Endodermal cell (in vitro differentiated cells): Measurements from ENCODE around the gene STX1B. TPM values are rescaled to one million over a fixed set of nuclear protein-coding genes. Genes with fewer than 3 reads are reported as not detected.
A peak's percentile ranks its signal among the peaks of the same experiment; 100 is the strongest.

Experiments used
- DNase-seq: peaks from one replicate; pipeline ENCODE4 v3.0.0-alpha.2; 2017
- H3K27ac ChIP-seq: 2 replicates; pipeline ENCODE4 v1.5.1; 2013; ENCODE audit warnings: mild to moderate bottlenecking, low read depth, low read length, moderate library complexity
- H3K27me3 ChIP-seq: 2 replicates; pipeline ENCODE4 v1.6.1; 2013; ENCODE audit warnings: mild to moderate bottlenecking, low read length, moderate library complexity; ENCODE audit not compliant: insufficient read depth, control insufficient read depth, poor library complexity, severe bottlenecking
- H3K36me3 ChIP-seq: 2 replicates; pipeline ENCODE4 v1.7.0; 2013; ENCODE audit warnings: mild to moderate bottlenecking, low read length, moderate library complexity; ENCODE audit not compliant: control insufficient read depth, insufficient read depth
- H3K4me1 ChIP-seq: one replicate; pipeline ENCODE4 v1.7.0; 2013; ENCODE audit warnings: low read length; ENCODE audit not compliant: control insufficient read depth, insufficient read depth
- H3K4me3 ChIP-seq: 2 replicates; pipeline ENCODE4 v1.5.1; 2013; ENCODE audit warnings: mild to moderate bottlenecking, low read length, moderate library complexity
- H3K9ac ChIP-seq: 2 replicates; pipeline ENCODE4 v1.6.1; 2013; ENCODE audit warnings: mild to moderate bottlenecking, low read length, moderate library complexity; ENCODE audit not compliant: poor library complexity, severe bottlenecking; ENCODE audit errors: extremely low read depth
- H3K9me3 ChIP-seq: 2 replicates; pipeline ENCODE4 v1.6.1; 2013; ENCODE audit warnings: mild to moderate bottlenecking, low read length, moderate library complexity; ENCODE audit not compliant: control insufficient read depth
- H3K27ac Mint-ChIP-seq: 2 replicates; pipeline ENCODE4 v1.8.0; 2020; ENCODE audit warnings: mixed read lengths
- H3K27me3 Mint-ChIP-seq: 2 replicates; pipeline ENCODE4 v1.8.0; 2021; ENCODE audit warnings: mild to moderate bottlenecking, mixed read lengths; ENCODE audit not compliant: insufficient read depth
- H3K36me3 Mint-ChIP-seq: 2 replicates; pipeline ENCODE4 v1.8.0; 2020; ENCODE audit warnings: low read depth, mixed read lengths
- H3K4me1 Mint-ChIP-seq: 2 replicates; pipeline ENCODE4 v1.8.0; 2020; ENCODE audit warnings: mixed read lengths
- H3K4me3 Mint-ChIP-seq: 2 replicates; pipeline ENCODE4 v1.8.0; 2020; ENCODE audit warnings: mild to moderate bottlenecking, moderate library complexity, mixed read lengths
- H3K9me3 Mint-ChIP-seq: 2 replicates; pipeline ENCODE4 v1.8.0; 2020; ENCODE audit warnings: mild to moderate bottlenecking, mixed read lengths
- WGBS, 2 experiments: methylation state at CpG; one replicate each; pipeline versions ENCODE4 v1.1.5 to v1.1.7; 2013; ENCODE audit warnings: missing lambda C conversion rate in 2 of 2, mixed read lengths in 1 of 2; ENCODE audit not compliant: insufficient coverage in 1 of 2, insufficient read length in 1 of 2; 5-methylcytosine and 5-hydroxymethylcytosine counted together
- total RNA-seq, 2 donors: library from RNA; stranded (reverse); fragmentation: NEBNext Ultra II Directional in 1 of 2; extraction: Animal tissue kit (Norgen Biotek cat#: 25700) in 1 of 2; gene quantifications; 2 replicates in 1 of 2; 3 replicates in 1 of 2; pipeline ENCODE4 v1.2.1, GENCODE V29; 2021
- TF ChIP-seq, protein P1 (sequence below): fragments of 200-600 bp; sonication (generic); conservative IDR thresholded peaks from 2 replicates; pipeline ENCODE4 v1.5.0; 2021; ENCODE audit warnings: antibody characterized with exemption, mild to moderate bottlenecking

STX1B gene
- total RNA-seq, 2 donors from 2014 or later, result 3.2 to 7.0 TPM

DNA sequence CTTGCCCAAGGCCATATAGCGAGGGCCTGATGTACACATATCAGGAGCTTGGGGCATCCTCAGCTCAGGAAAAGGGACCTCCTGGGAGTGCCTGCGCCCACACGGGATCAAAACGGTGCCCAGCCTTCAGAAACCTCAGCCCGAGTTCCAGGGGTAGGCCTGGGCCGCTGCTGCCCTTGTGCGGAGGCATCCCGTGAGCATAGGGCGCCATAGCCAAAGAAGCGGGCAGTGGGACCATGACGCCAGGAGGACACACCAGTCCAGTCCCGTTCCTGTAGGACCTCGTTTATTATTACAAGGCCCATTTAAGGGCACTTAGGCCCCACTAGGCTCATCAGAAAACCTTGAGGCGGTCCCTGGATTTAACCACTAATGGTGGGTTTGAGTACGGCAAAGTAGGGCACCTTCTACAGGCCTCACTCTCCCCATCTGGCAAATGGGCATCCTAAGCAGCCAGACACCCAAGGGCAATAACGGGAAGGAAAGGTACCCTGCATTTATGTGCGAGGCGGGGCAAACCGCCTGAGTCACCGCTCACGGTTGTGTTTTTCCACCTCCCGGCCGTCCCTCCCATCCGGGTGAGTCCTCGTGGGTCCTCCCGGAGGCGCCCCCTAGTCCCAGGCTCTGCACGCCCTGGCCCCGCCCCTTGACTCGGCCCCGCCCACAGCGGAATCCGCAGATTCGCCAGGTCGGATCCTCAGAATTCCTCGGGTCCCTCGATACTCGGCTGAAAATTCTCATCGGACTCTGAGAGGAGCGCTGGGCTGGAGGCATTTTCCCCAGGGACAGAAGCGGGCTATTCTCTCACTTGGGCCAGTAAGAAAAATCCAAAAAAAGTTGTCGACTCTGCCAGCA lies 53.6 kb downstream of the STX1B start:
- H3K9me3 Mint-ChIP-seq, result no peaks in the 10 kb centered on the region
- Histone ChIP-seq H3K27me3 (no peaks in the 10 kb centered on the region), H3K9me3 (no peaks in the 10 kb centered on the region), H3K27ac (peak overlapping the region; percentile 98), H3K9ac (peak overlapping the region; percentile 85), H3K4me3 (peak overlapping the region; percentile 93), H3K4me1 (peaks cover 3% of the 10 kb centered on the region), H3K36me3 (peaks cover 31% of the 10 kb centered on the region)
- peaks cover 6% of the 10 kb centered on the region for H3K4me1 Mint-ChIP-seq
- H3K4me3 Mint-ChIP-seq, result peak overlapping the region; percentile 93
- no peaks in the 10 kb centered on the region for H3K27me3 Mint-ChIP-seq
- H3K36me3 Mint-ChIP-seq, result peaks cover 29% of the 10 kb centered on the region
- TF ChIP-seq, protein P1, sequence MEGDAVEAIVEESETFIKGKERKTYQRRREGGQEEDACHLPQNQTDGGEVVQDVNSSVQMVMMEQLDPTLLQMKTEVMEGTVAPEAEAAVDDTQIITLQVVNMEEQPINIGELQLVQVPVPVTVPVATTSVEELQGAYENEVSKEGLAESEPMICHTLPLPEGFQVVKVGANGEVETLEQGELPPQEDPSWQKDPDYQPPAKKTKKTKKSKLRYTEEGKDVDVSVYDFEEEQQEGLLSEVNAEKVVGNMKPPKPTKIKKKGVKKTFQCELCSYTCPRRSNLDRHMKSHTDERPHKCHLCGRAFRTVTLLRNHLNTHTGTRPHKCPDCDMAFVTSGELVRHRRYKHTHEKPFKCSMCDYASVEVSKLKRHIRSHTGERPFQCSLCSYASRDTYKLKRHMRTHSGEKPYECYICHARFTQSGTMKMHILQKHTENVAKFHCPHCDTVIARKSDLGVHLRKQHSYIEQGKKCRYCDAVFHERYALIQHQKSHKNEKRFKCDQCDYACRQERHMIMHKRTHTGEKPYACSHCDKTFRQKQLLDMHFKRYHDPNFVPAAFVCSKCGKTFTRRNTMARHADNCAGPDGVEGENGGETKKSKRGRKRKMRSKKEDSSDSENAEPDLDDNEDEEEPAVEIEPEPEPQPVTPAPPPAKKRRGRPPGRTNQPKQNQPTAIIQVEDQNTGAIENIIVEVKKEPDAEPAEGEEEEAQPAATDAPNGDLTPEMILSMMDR, result peak; percentile 58
- peak overlapping the region; percentile 100 for H3K27ac Mint-ChIP-seq
- 35 to 37% methylated on average over 35 to 42 of the region's 42 CpGs for WGBS, 2 experiments
- peak; percentile 94 for DNase-seq

DNA sequence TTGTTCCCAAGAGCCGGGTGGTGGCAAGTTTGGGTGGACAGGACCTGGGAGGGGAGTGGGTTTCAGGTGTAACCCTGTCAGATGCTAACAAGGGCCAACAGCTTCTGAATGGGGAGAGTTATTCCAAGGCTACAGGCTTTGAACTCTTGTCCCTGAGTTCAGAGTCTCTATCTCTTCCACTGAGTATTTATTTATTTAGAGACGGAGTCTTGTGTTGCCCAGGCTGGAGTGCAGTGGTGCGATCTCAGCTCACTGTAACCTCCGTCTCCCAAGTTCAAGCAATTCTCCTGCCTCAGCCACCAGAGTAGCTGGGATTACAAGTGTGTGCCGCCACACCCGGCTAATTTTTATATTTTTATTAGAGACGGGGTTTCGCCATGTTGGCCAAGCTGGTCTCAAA lies 55.4 kb downstream of the STX1B start:
- DNase-seq, result no peak
- no peak overlapping the region for H3K4me3 Mint-ChIP-seq
- H3K4me1 Mint-ChIP-seq, result peaks cover 11% of the 10 kb centered on the region
- 95% methylated on average over 8 of the region's 8 CpGs for WGBS, 2 experiments
- H3K27ac Mint-ChIP-seq, result no peak overlapping the region
- peaks cover 13% of the 10 kb centered on the region for H3K36me3 Mint-ChIP-seq
- TF ChIP-seq, protein P1, result no peak
- Histone ChIP-seq H3K4me1 (peaks cover 3% of the 10 kb centered on the region), H3K4me3 (no peak overlapping the region), H3K27me3 (no peaks in the 10 kb centered on the region), H3K36me3 (peaks cover 17% of the 10 kb centered on the region), H3K27ac (no peak overlapping the region), H3K9ac (no peak overlapping the region), H3K9me3 (no peaks in the 10 kb centered on the region)
- no peaks in the 10 kb centered on the region for H3K27me3 Mint-ChIP-seq
- H3K9me3 Mint-ChIP-seq, result no peaks in the 10 kb centered on the region

- 31 to 45% methylated on average over 8 to 15 of the region's 15 CpGs for WGBS, 2 experiments
Measured at GRCh38 chr16:30953511-30954124, 56.8 kb downstream of the STX1B start.

More at GRCh38 chr16:30953511-30954124, 56.8 kb downstream of the STX1B start:
- H3K36me3 Mint-ChIP-seq, result peaks cover 2% of the 10 kb centered on the region
- H3K27me3 Mint-ChIP-seq, result no peaks in the 10 kb centered on the region
- no peak overlapping the region for H3K9ac ChIP-seq
- H3K9me3 ChIP-seq, result no peaks in the 10 kb centered on the region
- peaks cover under 1% of the 10 kb centered on the region for H3K4me1 ChIP-seq
- H3K4me3 Mint-ChIP-seq, result no peak overlapping the region
- no peak overlapping the region for H3K4me3 ChIP-seq
- peak overlapping the region; percentile 35 for H3K27ac Mint-ChIP-seq
- no peak overlapping the region for H3K27ac ChIP-seq
- H3K36me3 ChIP-seq, result peaks cover 4% of the 10 kb centered on the region
- no peaks in the 10 kb centered on the region for H3K9me3 Mint-ChIP-seq
- H3K27me3 ChIP-seq, result no peaks in the 10 kb centered on the region
- peak; percentile 95 for DNase-seq
- H3K4me1 Mint-ChIP-seq, result peaks cover 15% of the 10 kb centered on the region
- TF ChIP-seq, protein P1, result peak; percentile 96
